Neutrophil (primary cell): Measurements from ENCODE around the gene ACAN.

Source experiments
- H3K27ac ChIP-seq: fragments of 200-600 bp; sonication (generic); 2 replicates; pipeline ENCODE4 v1.5.1; 2016; ENCODE audit warnings: mild to moderate bottlenecking, moderate library complexity
- H3K27me3 ChIP-seq: fragments of 200-600 bp; sonication (generic); 2 replicates; pipeline ENCODE4 v1.6.0; 2016; ENCODE audit warnings: mild to moderate bottlenecking
- H3K36me3 ChIP-seq: fragments of 200-600 bp; sonication (generic); 2 replicates; pipeline ENCODE4 v1.5.1; 2017
- H3K4me1 ChIP-seq, 2 experiments: fragments of 200-600 bp in 1 of 2; sonication (generic) in 1 of 2; 1 replicate in 1 of 2; 2 replicates in 1 of 2; pipeline versions ENCODE4 v1.5.1 to v1.6.1; 2013 to 2016; ENCODE audit warnings: low read depth in 1 of 2, low read length in 1 of 2, mild to moderate bottlenecking in 1 of 2, moderate library complexity in 1 of 2; ENCODE audit not compliant: control insufficient read depth in 1 of 2, insufficient read depth in 1 of 2
- H3K4me3 ChIP-seq, 2 experiments: fragments of 200-600 bp in 1 of 2; sonication (generic) in 1 of 2; 1 replicate in 1 of 2; 2 replicates in 1 of 2; pipeline ENCODE4 v1.5.1; 2013 to 2016; ENCODE audit warnings: low read depth in 1 of 2, low read length in 1 of 2, mild to moderate bottlenecking in 1 of 2, moderate library complexity in 1 of 2
- H3K9me3 ChIP-seq: fragments of 200-600 bp; sonication (generic); 2 replicates; pipeline ENCODE4 v1.5.1; 2016
- CTCF ChIP-seq: fragments of 200-600 bp; sonication (generic); IDR thresholded peaks from 2 replicates; pipeline ENCODE4 v1.5.1; 2016; ENCODE audit warnings: antibody characterized with exemption

Gene ACAN

DNA sequence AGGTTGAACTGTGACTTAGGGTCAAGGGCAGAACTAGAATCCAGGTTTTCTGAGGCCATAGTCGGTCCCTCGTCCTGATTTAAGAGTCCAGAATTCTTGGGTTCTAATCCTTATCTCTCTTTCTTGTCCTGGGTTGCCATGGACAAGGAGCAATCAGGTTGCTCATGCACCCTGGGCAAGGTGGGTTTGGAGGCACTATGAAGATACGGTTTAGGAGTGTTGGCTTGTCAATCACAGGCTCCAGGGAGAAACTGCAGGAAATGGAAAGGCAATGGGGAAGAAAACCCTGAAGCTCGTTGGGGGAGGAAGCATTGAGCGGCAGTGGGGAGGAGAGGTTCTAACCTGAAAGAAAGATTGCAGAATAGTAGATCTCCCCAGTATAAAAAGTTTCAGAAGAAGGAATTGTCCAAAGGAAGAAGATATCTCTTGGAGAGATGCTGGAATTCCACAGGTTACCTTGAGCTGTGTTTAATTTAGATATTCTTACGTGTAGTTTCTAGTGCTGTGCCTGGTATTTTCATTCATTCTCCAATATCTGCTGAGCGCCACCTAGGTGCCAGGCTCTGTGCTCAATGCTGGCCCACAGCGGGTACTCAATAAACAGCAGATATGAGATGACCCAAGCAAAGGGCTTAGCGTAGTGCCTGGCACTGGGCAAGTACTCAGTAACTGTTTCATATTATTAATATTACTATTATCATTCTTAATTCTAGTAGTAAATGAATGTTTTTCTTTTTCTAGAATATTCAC lies 2.0 kb downstream of the ACAN start:
- Histone ChIP-seq H3K4me1 (no peaks in the 10 kb centered on the region), H3K4me3 (no peak overlapping the region), H3K27ac (no peak overlapping the region), H3K36me3 (no peaks in the 10 kb centered on the region), H3K27me3 (peaks cover 71% of the 10 kb centered on the region), H3K9me3 (no peaks in the 10 kb centered on the region)
- TF ChIP-seq CTCF, result no peak

DNA sequence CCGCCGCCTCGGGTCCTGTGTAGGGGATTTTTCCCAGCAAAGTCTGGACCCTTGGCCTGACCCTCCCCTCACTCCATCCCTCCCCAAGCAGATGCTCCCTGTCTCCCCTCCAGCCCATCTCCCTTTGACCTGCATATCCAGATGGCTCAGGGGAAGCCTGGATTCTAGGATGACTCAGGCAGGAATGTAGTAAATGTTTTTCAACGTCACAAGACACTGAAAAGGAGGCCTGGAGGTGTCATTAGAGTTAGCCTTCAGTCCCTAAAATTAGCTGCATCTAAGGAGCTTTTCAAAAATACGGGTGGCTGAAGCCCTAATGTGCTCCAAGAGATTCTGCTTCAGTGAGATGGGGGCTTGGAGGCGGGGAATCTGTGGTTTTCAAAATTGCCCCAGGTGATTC lies 7.2 kb downstream of the ACAN start:
- Histone ChIP-seq H3K9me3 (no peaks in the 10 kb centered on the region), H3K27me3 (peaks cover 32% of the 10 kb centered on the region)

GRCh38 chr15:88812133-88812532 lies 8.9 kb downstream of the ACAN start:
- no peaks in the 10 kb centered on the region for H3K36me3 ChIP-seq
- no peak overlapping the region for H3K4me3 ChIP-seq
- H3K9me3 ChIP-seq, result no peaks in the 10 kb centered on the region
- no peaks in the 10 kb centered on the region for H3K4me1 ChIP-seq
- TF ChIP-seq CTCF, result no peak
- no peak overlapping the region for H3K27ac ChIP-seq
- H3K27me3 ChIP-seq, result peaks cover 22% of the 10 kb centered on the region

More for the DNA sequence above, 7.2 kb downstream of the ACAN start:
- Histone ChIP-seq H3K27ac (no peak overlapping the region), H3K4me3 (no peak overlapping the region), H3K36me3 (no peaks in the 10 kb centered on the region), H3K4me1 (no peaks in the 10 kb centered on the region)
- TF ChIP-seq CTCF, result no peak

GRCh38 chr15:88813960-88814359 lies 10.7 kb downstream of the ACAN start:
- no peak for TF ChIP-seq CTCF
- Histone ChIP-seq H3K27ac (no peak overlapping the region), H3K4me3 (no peak overlapping the region), H3K9me3 (no peaks in the 10 kb centered on the region), H3K36me3 (no peaks in the 10 kb centered on the region), H3K4me1 (no peaks in the 10 kb centered on the region), H3K27me3 (peaks cover 23% of the 10 kb centered on the region)

- no peak overlapping the region for H3K27ac ChIP-seq
- H3K9me3 ChIP-seq, result no peaks in the 10 kb centered on the region
- H3K27me3 ChIP-seq, result peaks cover 25% of the 10 kb centered on the region
These were observed 11.2 kb downstream of the ACAN start for GRCh38 chr15:88814393-88814792.

More at GRCh38 chr15:88814393-88814792, 11.2 kb downstream of the ACAN start:
- Histone ChIP-seq H3K4me3 (no peak overlapping the region), H3K4me1 (no peaks in the 10 kb centered on the region), H3K36me3 (no peaks in the 10 kb centered on the region)
- no peak for TF ChIP-seq CTCF
